Activated T-cell treated with anti-CD3 and anti-CD28 coated beads, Interleukin-2, amount 50 U/mL, for 1 hour (primary cell): Measurements from ENCODE around the gene S100A1.
A peak's percentile ranks its signal among the peaks of the same experiment; 100 is the strongest.
"Not testable (repeated sequence)": the region's sequence is repeated elsewhere in the genome, so short reads cannot be mapped to it uniquely, and the experiment has no call there.

ENCODE experiments used
- DNase-seq: peaks from one replicate; pipeline ENCODE4 v3.0.0-alpha.2; 2020

The S100A1 gene

DNA sequence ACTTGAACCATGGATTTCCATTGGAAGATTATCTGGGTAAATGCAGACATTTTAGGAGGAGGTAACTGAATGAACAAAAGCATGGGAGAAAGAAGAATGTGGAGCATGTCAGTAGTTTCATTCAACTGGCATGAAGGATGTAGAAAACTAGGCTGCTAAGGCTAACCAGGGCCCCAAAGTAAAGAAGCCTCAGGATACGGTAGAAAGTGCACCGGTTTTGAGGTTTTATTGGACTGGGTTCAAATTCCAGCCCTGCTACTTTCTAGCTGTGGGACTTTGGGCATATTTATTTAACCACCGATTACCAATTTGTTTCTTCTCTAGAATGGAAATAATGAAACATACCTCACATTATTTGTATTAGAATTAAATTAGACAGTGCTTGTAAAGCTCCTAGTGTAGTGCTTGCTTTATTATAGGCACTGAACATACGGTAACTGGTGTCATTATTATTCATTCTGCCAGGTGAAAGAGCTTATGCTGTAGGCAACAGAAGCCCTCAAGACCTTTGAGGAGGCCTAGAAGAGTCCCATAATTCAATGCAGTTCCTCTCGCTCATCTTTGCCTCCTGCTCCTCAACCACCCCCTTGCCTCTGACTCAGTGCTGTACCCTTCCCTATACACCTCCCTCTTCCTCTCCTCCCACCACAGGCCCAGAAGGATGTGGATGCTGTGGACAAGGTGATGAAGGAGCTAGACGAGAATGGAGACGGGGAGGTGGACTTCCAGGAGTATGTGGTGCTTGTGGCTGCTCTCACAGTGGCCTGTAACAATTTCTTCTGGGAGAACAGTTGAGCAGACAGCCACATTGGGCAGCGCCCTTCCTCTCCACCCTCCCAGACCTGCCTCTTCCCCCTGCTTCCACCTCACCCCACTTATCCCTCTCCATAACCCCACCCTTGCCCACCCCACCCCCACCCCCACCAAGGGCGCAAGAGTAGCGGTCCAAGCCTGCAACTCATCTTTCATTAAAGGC lies 3.1 kb downstream of the S100A1 start:
- no peak for DNase-seq

DNA sequence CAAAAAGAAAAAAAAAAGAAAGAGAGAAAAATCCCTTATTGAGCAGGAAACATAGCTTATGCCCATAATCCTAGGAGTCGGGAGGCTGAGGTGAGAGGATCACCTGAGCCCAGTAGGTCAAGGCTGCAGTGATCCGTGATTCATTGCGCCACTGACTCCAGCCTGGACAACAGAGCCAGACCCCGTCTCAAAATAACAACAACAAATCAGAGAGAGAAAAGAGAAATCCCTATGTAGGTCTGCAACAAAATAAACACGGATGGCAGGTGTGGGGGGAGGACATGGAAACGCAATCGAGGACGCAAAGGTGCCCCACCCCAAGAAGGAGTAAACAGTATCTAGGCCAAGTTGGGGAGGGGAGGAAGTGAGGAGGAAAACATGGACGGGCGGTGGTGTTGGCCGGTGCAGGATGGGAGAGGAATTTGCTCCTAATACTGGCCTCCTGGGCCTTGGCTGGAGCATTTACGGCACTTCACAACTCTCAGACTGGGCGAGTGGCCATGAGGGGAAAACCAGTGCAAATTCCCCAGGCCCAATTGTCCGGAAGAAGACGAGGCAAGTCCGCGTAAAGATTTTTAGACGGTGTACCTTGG lies 5.0 kb downstream of the S100A1 start:
- no peak for DNase-seq

DNA sequence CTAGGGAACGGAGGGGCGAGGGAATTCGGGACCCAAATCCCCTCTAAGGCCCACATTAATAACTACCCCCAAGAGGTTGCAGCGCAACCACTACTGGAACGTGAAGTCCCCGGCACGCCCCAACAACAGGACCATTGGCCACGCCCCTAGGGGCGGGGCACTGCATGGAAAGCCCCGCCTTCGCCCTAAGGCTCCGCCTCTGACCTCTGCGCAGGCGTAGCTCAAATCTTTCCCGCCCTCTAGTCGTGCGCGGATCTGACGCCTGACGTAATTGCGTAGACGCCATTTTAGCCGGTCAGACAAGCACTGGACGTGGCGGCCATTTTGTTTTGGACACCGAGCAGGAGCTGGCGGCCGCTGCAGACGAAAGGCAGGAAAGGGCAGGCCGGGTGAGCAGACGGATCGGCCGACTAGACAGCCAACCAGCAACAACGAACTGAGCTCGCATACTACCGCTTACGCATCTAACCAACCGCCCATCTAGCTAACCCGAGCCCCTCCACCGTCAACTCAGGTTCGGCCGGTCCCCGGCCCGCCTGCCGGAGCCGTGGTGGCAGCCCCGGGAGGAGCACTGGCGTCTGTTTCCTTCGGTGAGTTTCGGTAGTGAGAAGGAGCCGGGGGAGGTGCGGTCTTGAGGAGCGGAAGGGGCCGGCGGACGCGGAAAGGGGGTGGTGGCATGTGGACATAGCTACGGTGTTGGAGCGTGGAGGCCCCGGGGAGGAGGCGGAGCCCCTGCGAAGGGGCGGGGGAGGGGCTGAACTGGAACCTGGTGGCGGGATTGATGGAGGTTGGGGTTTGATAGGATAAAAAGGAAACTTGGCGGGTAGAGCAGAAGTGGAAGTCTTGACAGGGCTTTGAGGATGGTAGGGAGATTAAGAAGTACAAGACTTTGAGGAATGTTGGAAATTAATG lies 5.8 kb downstream of the S100A1 start, which contains the start of gene CHTOP:
Gene CHTOP (plus strand): TSS at position 313 of the 912 bp plus-strand sequence. CDS start 2,523 bp downstream, outside the sequence.
- DNase-seq: peak; percentile 100

DNA sequence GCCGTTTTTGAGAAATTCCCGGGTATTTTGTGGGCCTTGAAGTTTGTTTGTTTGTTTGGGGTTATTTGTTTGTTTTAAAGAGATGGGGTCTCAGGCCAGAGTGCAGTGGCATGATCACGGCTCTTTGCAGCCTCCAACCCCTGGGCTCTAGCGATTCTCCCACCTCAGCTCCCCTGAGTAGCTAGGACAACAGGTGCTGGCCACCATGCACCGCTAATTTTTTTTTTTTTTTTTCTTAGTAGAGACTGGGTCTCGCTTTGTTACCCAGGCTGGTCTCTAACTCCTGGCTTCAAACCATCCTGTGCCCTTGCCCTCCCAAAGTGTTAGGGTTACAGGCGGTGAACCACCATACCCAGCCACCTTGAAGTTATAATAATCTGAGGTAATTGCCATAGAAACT lies 7.6 kb downstream of the S100A1 start:
- no peak for DNase-seq

DNA sequence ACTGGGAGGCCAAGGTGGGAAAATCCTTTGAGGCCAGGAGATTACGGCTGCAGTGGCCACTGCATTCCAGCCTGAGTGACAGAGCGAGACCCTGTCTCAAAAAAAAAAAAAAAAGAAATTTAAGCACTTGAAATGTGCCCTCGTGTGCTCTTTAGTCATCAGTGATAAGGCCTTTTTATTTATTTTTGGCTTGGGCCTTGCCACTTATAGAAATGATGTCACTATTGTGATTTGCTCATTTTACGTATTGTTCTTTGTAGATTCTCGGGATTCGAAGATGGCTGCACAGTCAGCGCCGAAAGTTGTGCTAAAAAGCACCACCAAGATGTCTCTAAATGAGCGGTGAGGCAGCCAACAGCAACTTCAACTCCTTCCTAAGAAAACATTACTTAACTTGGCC lies 8.1 kb downstream of the S100A1 start:
- DNase-seq: no peak

DNA sequence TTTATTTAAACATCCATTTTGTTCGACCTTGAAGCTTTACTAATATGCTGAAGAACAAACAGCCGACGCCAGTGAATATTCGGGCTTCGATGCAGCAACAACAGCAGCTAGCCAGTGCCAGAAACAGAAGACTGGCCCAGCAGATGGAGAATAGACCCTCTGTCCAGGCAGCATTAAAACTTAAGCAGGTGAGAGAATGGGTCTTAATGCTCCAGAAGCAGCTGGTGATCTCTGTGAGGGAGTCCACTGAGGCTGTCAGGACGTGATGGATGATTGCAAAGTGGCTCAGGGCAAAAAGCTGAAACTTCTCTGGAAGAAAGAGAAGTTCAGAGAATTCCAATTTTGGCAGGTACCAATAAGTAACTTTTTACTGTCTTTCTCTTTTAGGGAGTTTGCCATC lies 10.0 kb downstream of the S100A1 start:
- DNase-seq: no peak

DNA sequence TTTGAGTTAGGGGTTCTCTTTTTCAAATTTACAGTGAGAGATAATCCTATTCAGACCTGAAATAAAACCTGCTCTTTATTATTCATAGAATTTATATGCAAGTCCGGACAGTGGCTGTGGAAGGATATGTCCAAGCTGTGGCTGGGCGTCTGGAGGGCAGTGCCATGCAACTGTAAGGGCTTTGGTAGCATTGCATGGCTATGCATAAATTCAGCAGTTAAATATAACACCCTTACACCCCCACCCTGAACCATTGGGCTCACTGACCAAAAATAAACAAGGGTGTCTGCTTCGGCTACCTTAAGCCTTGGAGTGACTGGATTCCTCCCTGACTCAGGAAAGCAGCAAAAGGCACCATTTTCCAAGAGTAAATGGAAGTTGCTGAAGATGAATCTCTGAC lies 11.0 kb downstream of the S100A1 start:
- no peak for DNase-seq

DNA sequence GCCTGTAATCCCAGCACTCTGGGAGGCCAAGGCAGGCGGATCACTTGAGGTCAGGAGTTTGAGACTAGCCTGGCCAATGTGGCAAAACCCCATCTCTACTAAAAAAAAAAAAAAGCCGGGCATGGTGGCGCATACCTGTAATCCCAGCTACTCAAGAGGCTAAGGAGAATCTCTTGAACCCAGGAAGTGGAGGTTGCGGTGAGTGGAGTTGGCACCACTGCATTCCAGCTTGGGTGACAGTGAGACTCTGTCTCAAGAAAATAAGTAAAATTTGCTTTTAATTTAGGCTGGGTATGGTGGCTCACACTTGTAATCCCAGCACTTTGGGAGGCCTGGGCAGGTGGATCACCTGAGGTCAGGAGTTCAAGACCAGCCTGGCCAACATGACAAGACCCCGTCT lies 12.0 kb downstream of the S100A1 start:
- not testable (repeated sequence) for DNase-seq

DNA sequence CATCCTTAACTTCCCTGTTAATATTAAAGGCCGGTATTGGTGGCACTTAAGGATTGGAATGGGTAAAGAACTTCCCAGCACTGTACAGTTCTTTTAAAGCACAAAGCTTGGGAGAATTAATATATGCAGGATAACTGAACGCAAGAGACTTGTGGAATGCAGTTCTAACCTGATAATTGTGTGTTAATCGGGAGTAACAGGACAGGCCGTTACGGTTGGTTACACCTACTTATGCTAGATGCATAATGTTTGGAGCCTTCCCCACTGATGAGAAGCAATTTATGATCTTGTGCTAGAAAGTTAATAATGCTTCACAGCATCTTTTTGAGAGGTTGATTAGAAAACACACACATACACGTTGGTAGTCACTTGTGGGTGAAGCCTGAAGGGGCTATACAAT lies 12.6 kb downstream of the S100A1 start:
- no peak for DNase-seq

DNA sequence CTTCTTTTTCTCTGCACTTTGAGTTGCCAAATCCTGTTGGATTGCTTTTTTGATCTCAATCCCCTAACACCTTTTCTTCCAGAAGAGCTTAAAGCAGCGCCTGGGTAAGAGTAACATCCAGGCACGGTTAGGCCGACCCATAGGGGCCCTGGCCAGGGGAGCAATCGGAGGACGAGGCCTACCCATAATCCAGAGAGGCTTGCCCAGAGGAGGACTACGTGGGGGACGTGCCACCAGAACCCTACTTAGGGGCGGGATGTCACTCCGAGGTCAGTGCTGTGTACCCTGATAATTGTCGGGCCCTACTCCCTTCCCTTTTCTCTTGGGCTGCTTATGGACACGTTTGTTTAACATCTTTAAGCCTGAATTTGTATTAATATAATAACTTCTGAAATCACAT lies 13.9 kb downstream of the S100A1 start:
- DNase-seq: no peak

DNA sequence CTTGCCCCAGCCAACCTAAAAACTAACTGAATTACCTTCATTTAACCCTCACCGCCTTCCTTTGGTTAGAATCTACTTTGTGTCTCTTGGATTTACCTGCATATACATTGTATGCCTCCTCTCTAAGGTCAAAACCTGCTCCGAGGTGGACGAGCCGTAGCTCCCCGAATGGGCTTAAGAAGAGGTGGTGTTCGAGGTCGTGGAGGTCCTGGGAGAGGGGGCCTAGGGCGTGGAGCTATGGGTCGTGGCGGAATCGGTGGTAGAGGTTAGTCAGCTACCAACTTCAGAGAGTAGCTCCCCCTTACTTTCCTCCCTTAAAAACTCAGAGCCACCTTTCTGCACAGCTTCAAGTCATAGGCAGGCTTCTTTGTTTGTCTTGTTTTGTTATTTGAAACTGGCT lies 14.9 kb downstream of the S100A1 start:
- DNase-seq: no peak

DNA sequence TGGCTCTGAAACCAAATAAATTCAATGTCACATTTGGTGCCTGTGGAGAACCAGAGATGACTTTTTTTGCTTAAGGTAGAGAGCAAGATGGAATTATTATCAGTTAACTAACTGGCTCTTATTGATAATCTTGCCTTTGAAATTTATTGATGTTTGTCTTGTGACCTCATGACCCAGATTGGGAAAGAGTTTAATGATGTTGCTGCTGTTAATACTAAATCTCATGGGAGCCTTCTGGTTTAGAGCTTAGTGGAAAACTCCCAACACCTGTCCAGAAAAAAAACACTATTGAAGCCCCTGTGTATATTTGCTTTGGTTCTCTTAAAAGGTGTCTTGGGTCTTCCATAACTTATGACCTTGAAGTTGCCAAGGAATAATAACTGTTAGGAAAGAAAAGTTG lies 15.6 kb downstream of the S100A1 start:
- DNase-seq: no peak

DNA sequence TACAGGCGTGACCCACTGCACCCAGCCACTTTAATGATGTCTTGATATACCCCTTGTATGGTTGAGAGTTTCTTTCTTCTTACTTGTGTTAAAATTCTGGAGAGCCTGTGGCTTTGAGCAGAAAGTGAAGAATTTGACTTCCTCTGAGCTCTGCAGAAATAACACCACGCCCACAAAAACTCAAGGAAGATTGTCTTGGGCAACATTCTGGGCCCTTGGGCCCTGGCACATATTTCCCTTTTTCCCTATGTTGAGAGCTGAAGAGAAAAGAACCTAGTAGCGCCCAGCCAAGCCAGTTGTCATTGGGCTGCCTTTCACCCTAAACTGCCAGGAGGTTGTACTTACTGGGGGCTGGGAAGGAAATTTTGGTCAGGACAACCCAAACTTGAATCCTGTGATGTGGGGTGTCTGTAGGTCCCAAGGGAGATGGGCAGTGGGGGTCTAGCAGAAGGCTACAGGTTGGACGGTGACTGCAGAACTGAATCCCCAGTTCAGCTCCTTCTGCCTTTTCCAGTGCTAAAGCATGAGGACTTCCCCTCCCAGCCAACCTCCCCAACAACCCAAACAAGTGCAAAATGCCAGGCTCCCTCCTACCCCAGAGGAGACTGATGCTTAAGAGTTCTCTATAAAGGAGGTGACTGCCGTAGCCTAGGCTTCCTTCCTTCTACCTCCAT lies 18.6 kb downstream of the S100A1 start:
- no peak for DNase-seq

DNA sequence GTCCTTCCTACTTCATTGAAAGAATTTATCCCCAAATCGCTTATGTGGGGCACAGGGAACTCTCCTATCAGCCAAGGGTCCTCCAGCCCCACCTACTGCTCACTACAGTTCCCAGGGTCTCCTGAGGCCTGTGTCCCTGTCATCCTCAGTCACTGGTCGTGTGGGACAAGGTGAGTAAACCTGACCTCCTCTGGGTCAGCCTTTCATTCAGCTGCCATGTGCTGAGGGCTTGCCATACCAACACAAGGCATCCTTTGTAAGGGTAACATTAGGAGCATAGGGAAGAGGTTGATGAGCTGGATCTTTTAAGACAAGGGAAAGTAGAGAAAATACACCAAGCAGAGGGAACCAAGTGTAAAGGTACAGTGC lies 19.1 kb downstream of the S100A1 start:
- DNase-seq: no peak

DNA sequence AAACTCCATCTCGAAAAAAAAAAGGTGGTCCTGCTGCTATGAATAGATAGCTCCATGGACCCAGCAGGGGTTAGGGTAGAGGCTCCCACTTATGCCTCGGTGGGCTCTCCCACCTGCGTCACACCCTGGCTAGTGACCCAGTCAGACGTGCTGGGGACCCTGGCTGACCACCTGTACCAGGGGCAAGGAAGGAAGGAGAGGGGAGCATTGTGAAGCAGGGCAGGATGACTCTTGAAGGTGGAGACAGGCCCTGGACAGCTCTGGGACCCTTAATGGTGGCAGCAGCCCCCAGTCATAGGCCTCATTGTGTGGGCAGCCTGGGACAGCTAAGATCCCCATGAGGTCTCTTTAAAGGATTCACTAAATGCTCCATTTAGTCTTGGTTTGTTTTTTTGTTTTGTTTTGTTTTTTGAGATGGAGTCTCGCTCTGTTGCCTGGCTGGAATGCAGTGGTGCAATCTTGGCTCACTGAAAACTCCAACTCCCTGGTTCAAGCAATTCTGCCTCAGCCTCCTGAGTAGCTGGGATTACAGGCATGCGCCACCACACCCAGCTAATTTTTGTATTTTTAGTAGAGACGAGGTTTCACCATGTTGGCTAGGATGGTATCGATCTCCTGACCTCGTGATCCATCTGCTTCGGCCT lies 19.9 kb downstream of the S100A1 start:
- no peak for DNase-seq

DNA sequence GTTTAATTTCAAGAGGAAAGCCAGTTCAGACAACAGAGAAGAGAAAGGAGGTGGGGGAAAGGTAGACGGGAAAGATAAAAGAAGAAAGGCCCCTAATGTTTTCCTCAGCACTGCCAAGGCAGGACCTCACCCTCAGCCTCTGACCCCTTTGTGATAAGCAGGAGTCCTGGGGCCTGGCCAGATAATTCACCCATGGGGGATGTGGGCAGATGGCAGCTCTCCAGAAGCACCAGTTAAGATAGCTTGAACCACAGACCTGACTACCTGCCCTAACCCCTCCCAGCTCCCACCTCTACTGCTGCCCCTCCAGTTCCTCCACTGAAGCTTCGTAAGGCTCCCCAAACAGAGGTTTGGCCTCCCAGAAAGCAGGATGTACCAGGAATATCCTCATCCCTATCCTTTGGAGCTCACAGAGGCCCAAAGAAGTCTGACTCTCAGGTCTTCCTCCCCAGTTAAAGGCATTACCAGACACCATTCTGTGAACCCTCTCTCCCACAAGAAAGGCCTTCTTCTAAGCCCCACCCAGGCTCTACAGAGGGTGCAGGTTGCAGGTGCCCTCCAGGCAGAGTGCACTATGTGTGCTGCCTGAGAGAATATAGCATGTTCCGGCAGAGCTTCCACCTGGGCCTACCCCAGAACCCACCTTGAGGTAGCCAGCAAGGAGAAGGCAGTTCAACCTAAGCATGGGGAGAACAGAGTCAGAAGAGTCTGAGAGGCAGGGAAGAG lies 21.1 kb downstream of the S100A1 start:
- DNase-seq: peak; percentile 36

DNA sequence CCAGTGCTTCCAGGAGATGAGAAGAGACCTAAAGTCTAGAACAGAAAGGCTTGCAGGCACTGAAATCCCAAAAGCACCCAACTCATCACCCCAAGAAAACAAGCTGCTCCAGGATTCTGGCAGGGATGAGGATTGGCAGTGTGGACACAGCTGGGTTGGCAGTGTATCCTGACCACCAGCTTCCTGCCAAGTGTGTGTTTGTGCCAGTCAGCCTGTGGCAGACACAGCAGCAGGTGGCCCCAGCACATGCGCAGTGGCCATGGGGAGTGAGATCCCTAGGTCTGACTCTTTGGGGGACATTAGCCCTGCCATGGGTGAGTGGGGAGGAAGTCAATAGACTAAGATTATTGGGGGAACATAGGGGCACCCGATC lies 21.6 kb downstream of the S100A1 start:
- DNase-seq: no peak

DNA sequence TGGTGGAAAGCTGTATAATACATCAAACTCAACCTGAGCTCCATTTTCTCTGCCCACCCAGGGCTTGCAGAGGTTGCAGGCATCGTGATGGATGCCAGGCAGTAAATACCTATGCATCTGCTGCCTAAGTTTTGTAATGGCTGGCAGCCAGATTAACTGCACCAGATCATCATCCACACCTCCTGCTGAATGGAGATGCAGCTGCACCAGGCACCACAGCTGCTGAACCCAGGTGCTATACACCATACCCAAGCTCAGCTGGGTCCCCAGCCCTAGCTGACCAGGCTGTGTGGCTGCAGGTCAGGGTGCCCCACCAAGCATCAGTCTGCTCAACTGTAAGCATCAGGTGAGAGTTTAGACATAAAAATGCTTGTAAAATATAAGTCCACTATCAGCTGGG lies 23.5 kb downstream of the S100A1 start:
- no peak for DNase-seq

DNA sequence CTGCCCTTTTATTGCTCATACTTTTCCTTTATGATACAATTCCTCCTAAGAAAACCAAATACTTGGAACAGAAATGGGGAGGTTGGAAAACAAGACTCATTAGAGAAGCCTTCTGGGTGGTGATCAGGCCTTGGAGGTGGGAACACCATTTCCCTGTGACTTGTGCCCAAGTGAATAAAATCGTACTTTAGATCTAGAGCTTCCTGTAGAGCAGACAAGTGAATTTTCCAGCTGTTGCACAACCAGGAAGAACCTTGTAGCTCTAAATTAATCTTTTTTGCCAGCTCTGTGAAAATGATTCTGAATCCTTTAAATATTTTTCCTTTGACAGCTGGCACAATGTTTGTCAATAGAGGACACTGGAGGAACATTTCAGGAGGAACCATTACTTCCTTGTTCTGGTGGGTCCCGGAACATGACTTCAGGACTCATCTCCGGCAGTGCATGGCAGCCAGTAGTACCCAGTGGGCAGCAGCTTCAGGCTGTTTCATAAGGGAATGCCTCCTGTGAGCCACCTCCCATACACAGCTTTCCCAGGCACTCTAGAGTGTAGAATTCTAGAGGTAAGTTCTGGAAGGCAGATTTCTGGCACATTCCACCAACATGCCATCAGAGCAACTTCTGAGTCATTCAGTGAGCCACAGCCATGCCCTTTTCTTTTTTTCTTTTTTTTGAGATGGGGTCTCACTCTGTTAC lies 24.7 kb downstream of the S100A1 start:
- DNase-seq: no peak

DNA sequence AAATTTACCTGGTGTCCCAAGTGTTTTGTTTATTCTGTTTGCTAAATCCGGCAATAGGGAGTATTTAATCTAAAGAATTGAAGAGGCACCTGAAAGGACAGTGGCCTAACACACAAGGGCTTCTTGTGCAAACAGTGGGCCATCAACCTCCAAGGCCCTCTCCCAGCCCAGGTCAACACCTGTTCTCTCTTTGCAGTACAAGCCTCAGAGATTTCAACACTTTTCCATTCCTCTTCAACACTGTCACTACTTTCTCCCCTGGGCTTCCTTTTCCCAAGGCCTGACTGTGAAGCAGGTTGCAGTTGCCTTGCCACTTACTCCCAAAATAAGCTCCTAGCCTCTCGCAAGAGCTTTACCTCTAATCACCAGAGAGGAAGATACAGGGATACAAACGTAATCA lies 27.1 kb downstream of the S100A1 start:
- no peak for DNase-seq
